ENCODE data around the gene KRT31. TPM values are rescaled to one million over a fixed set of nuclear protein-coding genes. Genes with fewer than 3 reads are reported as not detected.

Gene KRT31
- total and polyA plus RNA-seq, 2 of the 8 experiments (the other 6 are each of a cell fraction or from before 2014, with no cell fraction given), result not detected

DNA sequence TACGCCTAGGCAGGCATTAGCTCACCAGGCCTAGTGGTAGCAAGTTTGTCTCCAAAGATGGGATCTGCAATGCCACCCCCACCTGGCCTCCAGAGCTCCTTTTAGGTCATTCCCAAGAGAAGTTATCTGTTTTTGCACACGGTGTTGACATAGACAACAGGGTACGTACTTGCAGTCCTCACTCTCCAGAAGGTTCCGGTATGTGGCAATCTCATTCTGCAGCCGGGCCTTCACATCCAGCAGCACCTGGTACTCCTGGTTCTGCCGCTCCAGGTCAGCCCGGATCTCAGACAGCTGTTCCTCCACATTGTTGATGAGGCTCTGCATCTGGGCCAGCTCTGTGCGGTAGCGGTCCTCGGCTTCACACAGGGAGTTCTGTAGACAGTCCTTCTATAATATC, 9.8 kb upstream of the KRT31 start:
- Histone ChIP-seq H3K36me3 (ENCODE audit: control insufficient read depth in 2 of 4, insufficient read depth in 4 of 4, low read length in 3 of 4) (no peaks in the 10 kb centered on the region), H2BK5ac (ENCODE audit: low read depth, low read length) (no peak overlapping the region), H3K4me2 (ENCODE audit: insufficient read depth in 1 of 2, low read depth in 2 of 2, low read length in 2 of 2) (no peak overlapping the region), H3K4me1 (replicated peaks in 1 of 4; ENCODE audit: control insufficient read depth in 3 of 4, insufficient read depth in 4 of 4, low read length in 3 of 4) (peaks cover 0 to 3% (median 0%) of the 10 kb centered on the region in 4 experiments; a peak in 3 of 7 replicates), H3K79me2 (ENCODE audit: control insufficient read depth in 1 of 2, insufficient read depth in 2 of 2, low read length in 2 of 2) (no peaks in the 10 kb centered on the region), H2BK15ac (ENCODE audit: low read length) (no peak overlapping the region), H4K8ac (ENCODE audit: extremely low read depth, insufficient read depth, low read length) (no peak overlapping the region), H3K4ac (replicated peaks; ENCODE audit: insufficient read length, low read depth, low read length) (no peak overlapping the region), H3K23me2 (ENCODE audit: low read depth, low read length) (no peaks in the 10 kb centered on the region), H4K5ac (ENCODE audit: insufficient read length, low read depth, low read length) (no peak overlapping the region), H3K14ac (ENCODE audit: insufficient read length) (no peak overlapping the region), H4K20me1 (replicated peaks in 1 of 2; ENCODE audit: control insufficient read depth in 1 of 2, insufficient read depth in 2 of 2, low read length in 2 of 2) (no peaks in the 10 kb centered on the region), H2AK5ac (ENCODE audit: low read depth, low read length) (no peak overlapping the region; the same call in 1 of the 2 replicates), H2AFZ (ENCODE audit: low read length) (no peak overlapping the region), H3K56ac (replicated peaks; ENCODE audit: insufficient read length, low read depth, low read length) (no peak overlapping the region), H3K27me3 (replicated peaks in 1 of 4; ENCODE audit: control insufficient read depth in 3 of 4, extremely low read depth in 1 of 4, insufficient read depth in 3 of 4, low read length in 3 of 4) (no peaks in the 10 kb centered on the region; a peak in 1 of 7 replicates), H3K9me3 (ENCODE audit: insufficient read depth in 2 of 2, low read depth in 1 of 2, low read length in 1 of 2) (no peaks in the 10 kb centered on the region), H3K18ac (ENCODE audit: extremely low read depth, low read length) (no peak overlapping the region), H3K27ac (ENCODE audit: low read depth, low read length) (no peak overlapping the region), H2BK120ac (replicated peaks; ENCODE audit: low read depth, low read length) (no peak overlapping the region), H3K23ac (ENCODE audit: insufficient read length) (no peak overlapping the region), H4K91ac (replicated peaks; ENCODE audit: insufficient read length, low read length) (no peak overlapping the region), H2BK20ac (ENCODE audit: low read length) (no peak overlapping the region), H2BK12ac (ENCODE audit: low read depth, low read length) (no peak overlapping the region), H3K79me1 (ENCODE audit: low read depth, low read length) (no peaks in the 10 kb centered on the region), H3K4me3 (ENCODE audit: extremely low read depth in 1 of 4, insufficient read depth in 2 of 4, low read depth in 3 of 4, low read length in 4 of 4) (no peak overlapping the region), H3K9ac (replicated peaks in 1 of 4; ENCODE audit: extremely low read depth in 1 of 4, low read depth in 3 of 4, low read length in 3 of 4) (no peak overlapping the region)
- FAIRE-seq (no peak), DNase-seq (ENCODE audit: low read depth in 1 of 2, low spot score in 2 of 2) (no peak)
- WGBS, 2 experiments (ENCODE audit: extremely low coverage in 1 of 2, insufficient coverage in 1 of 2, insufficient read length in 1 of 2, insufficient replicate concordance in 2 of 2, low coverage in 1 of 2, low lambda C conversion rate in 2 of 2, missing lambda C conversion rate in 1 of 2), result 93% methylated on average over 10 of the region's 10 CpGs; no CpG with 5 or more reads in 1 of the 2 experiments
- POLR2A ChIA-PET (ENCODE audit: partially characterized antibody), result interaction anchor here (1.1 kb wide), 1 partner anchor 115 kb away, joined by 3 read pairs; no protein-coding TSS in a partner anchor
- TF ChIP-seq BACH1 (IDR thresholded peaks at IDR 0.05; ENCODE audit: low read length) (no peak), BCL11A (IDR thresholded peaks at IDR 0.05; ENCODE audit: low read depth in 2 of 2, low read length in 2 of 2) (no peak), POU5F1 (IDR thresholded peaks at IDR 0.05; ENCODE audit: low read depth, low read length) (no peak), RAD21 (IDR thresholded peaks at IDR 0.05 in 1 of 2, conservative IDR thresholded peaks at IDR 0.05 in 1 of 2; ENCODE audit: low read depth in 2 of 2, low read length in 2 of 2) (no peak), TBP (IDR thresholded peaks at IDR 0.05; ENCODE audit: low read depth, low read length) (no peak), CHD1 (IDR thresholded peaks at IDR 0.05; ENCODE audit: low read depth, low read length) (no peak), CBX5 (IDR thresholded peaks at IDR 0.05; ENCODE audit: low read depth, low read length) (no peak), KDM4A (IDR thresholded peaks at IDR 0.05; ENCODE audit: low read depth, low read length, severe bottlenecking) (no peak)
- TF ChIP-seq, protein P1, sequence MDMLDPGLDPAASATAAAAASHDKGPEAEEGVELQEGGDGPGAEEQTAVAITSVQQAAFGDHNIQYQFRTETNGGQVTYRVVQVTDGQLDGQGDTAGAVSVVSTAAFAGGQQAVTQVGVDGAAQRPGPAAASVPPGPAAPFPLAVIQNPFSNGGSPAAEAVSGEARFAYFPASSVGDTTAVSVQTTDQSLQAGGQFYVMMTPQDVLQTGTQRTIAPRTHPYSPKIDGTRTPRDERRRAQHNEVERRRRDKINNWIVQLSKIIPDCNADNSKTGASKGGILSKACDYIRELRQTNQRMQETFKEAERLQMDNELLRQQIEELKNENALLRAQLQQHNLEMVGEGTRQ (IDR thresholded peaks at IDR 0.05; ENCODE audit: low read length), result no peak
- CTCF ChIA-PET (ENCODE audit: partially characterized antibody), result interaction anchor here (0.6 to 7.2 kb wide), 5 partner anchors 11 to 142 kb away, joined by 3 to 51 read pairs (median 3); no protein-coding TSS in a partner anchor
